Osteocyte (in vitro differentiated cells): Measurements from ENCODE around the gene UQCRC1. TPM values are rescaled to one million over a fixed set of nuclear protein-coding genes. Genes with fewer than 3 reads are reported as not detected.

Experiments used
- DNase-seq: peaks from one replicate; pipeline ENCODE4 v3.0.0; 2021; ENCODE audit warnings: mixed read lengths; ENCODE audit not compliant: unreplicated experiment; ENCODE audit errors: extremely low spot score
- H3K27ac Mint-ChIP-seq: one replicate; pipeline ENCODE4 v1.8.0; 2021; ENCODE audit warnings: mild to moderate bottlenecking, mixed read lengths; ENCODE audit not compliant: unreplicated experiment
- H3K27me3 Mint-ChIP-seq: one replicate; pipeline ENCODE4 v1.8.0; 2021; ENCODE audit warnings: mixed read lengths; ENCODE audit not compliant: unreplicated experiment
- H3K36me3 Mint-ChIP-seq: one replicate; pipeline ENCODE4 v1.8.0; 2021; ENCODE audit warnings: mixed read lengths; ENCODE audit not compliant: unreplicated experiment
- H3K4me1 Mint-ChIP-seq: one replicate; pipeline ENCODE4 v1.8.0; 2021; ENCODE audit warnings: mixed read lengths; ENCODE audit not compliant: unreplicated experiment
- H3K4me3 Mint-ChIP-seq: one replicate; pipeline ENCODE4 v1.8.0; 2021; ENCODE audit warnings: mild to moderate bottlenecking, moderate library complexity, mixed read lengths; ENCODE audit not compliant: unreplicated experiment
- H3K9me3 Mint-ChIP-seq: one replicate; pipeline ENCODE4 v1.8.0; 2021; ENCODE audit warnings: mixed read lengths; ENCODE audit not compliant: unreplicated experiment
- CTCF ChIP-seq: fragments of 200-600 bp; sonication (generic); IDR thresholded peaks from 2 replicates; pipeline ENCODE4 v1.5.0; 2021; ENCODE audit warnings: antibody characterized with exemption, mild to moderate bottlenecking, moderate library complexity
- total RNA-seq: library from RNA; stranded (reverse); gene quantifications from 2 replicates; pipeline ENCODE4 v1.2.1, GENCODE V29; 2021

The UQCRC1 gene
- total RNA-seq, 1 donor from 2014 or later = 202 TPM

- no peak overlapping the region for H3K27ac Mint-ChIP-seq
- no peak for DNase-seq
- no peak for TF ChIP-seq CTCF
- H3K36me3 Mint-ChIP-seq = no peaks in the 10 kb centered on the region
- H3K9me3 Mint-ChIP-seq = no peaks in the 10 kb centered on the region
- peaks cover 18% of the 10 kb centered on the region for H3K4me1 Mint-ChIP-seq
- H3K4me3 Mint-ChIP-seq = no peak overlapping the region
- H3K27me3 Mint-ChIP-seq = no peaks in the 10 kb centered on the region
These were observed 18.0 kb downstream of the UQCRC1 start for GRCh38 chr3:48591436-48591835.

DNA sequence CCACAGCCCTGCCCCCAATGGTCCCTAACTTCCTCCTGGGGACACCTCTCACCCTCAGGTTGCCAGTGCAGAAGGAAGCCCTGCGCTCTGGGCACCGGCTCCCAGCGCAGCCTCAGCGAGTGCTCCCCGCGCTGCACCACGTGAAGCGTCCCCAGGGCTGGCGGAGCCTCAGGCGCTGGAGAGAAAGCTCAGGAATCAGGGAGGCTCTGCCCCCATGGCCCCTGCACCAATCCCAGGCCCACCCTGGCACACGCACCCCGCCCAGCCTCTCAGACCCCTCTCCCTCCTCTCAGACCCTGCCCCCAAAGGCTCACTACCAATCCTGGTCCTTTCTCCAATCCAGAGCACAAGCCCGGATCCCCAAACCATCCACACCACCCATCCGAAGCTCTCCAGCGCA is 21.2 kb downstream of the UQCRC1 start:
- DNase-seq = no peak
- H3K27me3 Mint-ChIP-seq = no peaks in the 10 kb centered on the region
- no peak for TF ChIP-seq CTCF
- H3K4me1 Mint-ChIP-seq = no peaks in the 10 kb centered on the region
- H3K9me3 Mint-ChIP-seq = no peaks in the 10 kb centered on the region
- H3K36me3 Mint-ChIP-seq = no peaks in the 10 kb centered on the region
- no peak overlapping the region for H3K4me3 Mint-ChIP-seq
- no peak overlapping the region for H3K27ac Mint-ChIP-seq

- Mint-ChIP-seq H3K4me1 (no peaks in the 10 kb centered on the region), H3K27ac (no peak overlapping the region), H3K27me3 (no peaks in the 10 kb centered on the region), H3K9me3 (no peaks in the 10 kb centered on the region), H3K4me3 (no peak overlapping the region), H3K36me3 (no peaks in the 10 kb centered on the region)
- no peak for TF ChIP-seq CTCF
- DNase-seq = no peak
These were observed 21.8 kb downstream of the UQCRC1 start for GRCh38 chr3:48587686-48588085.

- no peak overlapping the region for H3K27ac Mint-ChIP-seq
- H3K4me3 Mint-ChIP-seq = no peak overlapping the region
- H3K27me3 Mint-ChIP-seq = no peaks in the 10 kb centered on the region
- no peaks in the 10 kb centered on the region for H3K4me1 Mint-ChIP-seq
- no peak for TF ChIP-seq CTCF
- no peaks in the 10 kb centered on the region for H3K9me3 Mint-ChIP-seq
- no peak for DNase-seq
- no peaks in the 10 kb centered on the region for H3K36me3 Mint-ChIP-seq
These were observed 24.0 kb downstream of the UQCRC1 start for GRCh38 chr3:48585411-48585810.

DNA sequence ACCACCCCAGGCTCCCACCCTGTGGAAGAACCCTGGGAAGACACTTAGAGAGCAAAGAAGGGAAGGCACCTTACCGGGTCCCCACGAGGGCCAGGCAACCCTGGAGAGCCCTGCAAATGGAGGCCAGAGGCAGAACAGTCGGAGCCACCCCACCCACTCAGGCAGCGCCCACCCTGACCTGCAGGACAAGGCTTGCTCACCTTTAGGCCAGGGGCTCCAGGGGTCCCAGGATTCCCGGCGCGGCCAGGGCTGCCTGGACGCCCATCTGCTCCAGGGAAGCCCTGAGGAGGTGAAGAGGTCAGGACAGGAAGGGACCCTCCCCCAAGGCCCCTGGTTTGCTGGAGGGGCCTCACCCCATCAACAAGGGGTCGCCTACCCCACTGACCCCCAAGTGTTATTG is 24.6 kb downstream of the UQCRC1 start:
- Mint-ChIP-seq H3K27ac (no peak overlapping the region), H3K4me3 (no peak overlapping the region), H3K4me1 (no peaks in the 10 kb centered on the region), H3K36me3 (no peaks in the 10 kb centered on the region), H3K27me3 (no peaks in the 10 kb centered on the region), H3K9me3 (no peaks in the 10 kb centered on the region)
- TF ChIP-seq CTCF = no peak
- DNase-seq = no peak
